Measurements from ENCODE around the gene ARFGAP2. TPM values are rescaled to one million over a fixed set of nuclear protein-coding genes. Genes with fewer than 3 reads are reported as not detected.

The ARFGAP2 gene
- total RNA-seq, 1 experiment from 2014 or later = 78.0 TPM

GRCh38 chr11:47178316-47178715, 1.6 kb upstream of the ARFGAP2 start:
- BruUV-seq (replicated peaks) = no TSS peak
- H3K4me3 Mint-ChIP-seq (ENCODE audit: unreplicated experiment) = no peak overlapping the region
- peak overlapping the region; percentile 99 for H3K27ac Mint-ChIP-seq (ENCODE audit: low read depth, unreplicated experiment)
- no peak for TF ChIP-seq CTCF (IDR thresholded peaks at IDR 0.05; ENCODE audit: unreplicated experiment)
- DNase-seq (ENCODE audit: unreplicated experiment) = no peak
- ChIA-PET CTCF (interaction anchor here (0.6 to 5.3 kb wide), 28 partner anchors 10 to 1854 kb away, joined by 3 to 55 read pairs (median 4); partner anchors contain the start of genes ACP2, DDB2, NR1H3 and PACSIN3), POLR2A (interaction anchor here (0.6 to 5.7 kb wide), 7 partner anchors 9 to 93 kb away, joined by 3 to 72 read pairs (median 5); partner anchors contain the start of genes ACP2 and DDB2)
- peaks cover 17% of the 10 kb centered on the region for H3K4me1 Mint-ChIP-seq (ENCODE audit: insufficient read depth, unreplicated experiment)
- no peaks in the 10 kb centered on the region for H3K9me3 Mint-ChIP-seq (ENCODE audit: unreplicated experiment)
- no peaks in the 10 kb centered on the region for H3K27me3 Mint-ChIP-seq (ENCODE audit: insufficient read depth, unreplicated experiment)
- H3K36me3 Mint-ChIP-seq (ENCODE audit: insufficient read depth, unreplicated experiment) = peaks cover 39% of the 10 kb centered on the region
- intact Hi-C loops (cut with micrococcal nuclease) = loop anchor here (5.0 kb wide), 1 partner anchor 229 kb away; the partner anchor contains the start of gene SLC39A13

GRCh38 chr11:47177846-47178245, 1.2 kb upstream of the ARFGAP2 start:
- no peaks in the 10 kb centered on the region for H3K9me3 Mint-ChIP-seq (ENCODE audit: unreplicated experiment)
- CTCF ChIA-PET = interaction anchor here (0.6 to 5.3 kb wide), 29 partner anchors 10 to 1855 kb away, joined by 3 to 55 read pairs (median 4); partner anchors contain the start of genes ACP2, DDB2, NR1H3 and PACSIN3
- no peaks in the 10 kb centered on the region for H3K27me3 Mint-ChIP-seq (ENCODE audit: insufficient read depth, unreplicated experiment)

GRCh38 chr11:47177229-47177845, 658 bp upstream of the ARFGAP2 start:
- peak overlapping the region; percentile 93 for H3K4me3 Mint-ChIP-seq (ENCODE audit: unreplicated experiment)
- H3K9me3 Mint-ChIP-seq (ENCODE audit: unreplicated experiment) = no peaks in the 10 kb centered on the region
- DNase-seq (ENCODE audit: unreplicated experiment) = peak; percentile 88
- CTCF ChIA-PET = interaction anchor here (0.6 to 5.3 kb wide), 29 partner anchors 11 to 1855 kb away, joined by 3 to 55 read pairs (median 4); partner anchors contain the start of genes ACP2, DDB2, NR1H3 and PACSIN3
- H3K27me3 Mint-ChIP-seq (ENCODE audit: insufficient read depth, unreplicated experiment) = no peaks in the 10 kb centered on the region
- intact Hi-C loops (cut with micrococcal nuclease) = loop anchor here (1.0 to 5.0 kb wide), 4 partner anchors 39 to 230 kb away; partner anchors contain the start of genes ACP2 and SLC39A13
- peaks cover 49% of the 10 kb centered on the region for H3K36me3 Mint-ChIP-seq (ENCODE audit: insufficient read depth, unreplicated experiment)
- TF ChIP-seq CTCF (IDR thresholded peaks at IDR 0.05; ENCODE audit: unreplicated experiment) = peak; percentile 66
- POLR2A ChIA-PET = interaction anchor here (1.0 to 5.7 kb wide), 9 partner anchors 8 to 94 kb away, joined by 3 to 72 read pairs (median 7); partner anchors contain the start of genes ACP2 and DDB2
- H3K4me1 Mint-ChIP-seq (ENCODE audit: insufficient read depth, unreplicated experiment) = peaks cover 17% of the 10 kb centered on the region
- BruUV-seq (replicated peaks) = no TSS peak
- H3K27ac Mint-ChIP-seq (ENCODE audit: low read depth, unreplicated experiment) = peak overlapping the region; percentile 99

More at GRCh38 chr11:47177846-47178245, 1.2 kb upstream of the ARFGAP2 start:
- Mint-ChIP-seq H3K36me3 (ENCODE audit: insufficient read depth, unreplicated experiment) (peaks cover 44% of the 10 kb centered on the region), H3K4me3 (ENCODE audit: unreplicated experiment) (peak overlapping the region; percentile 93), H3K4me1 (ENCODE audit: insufficient read depth, unreplicated experiment) (peaks cover 17% of the 10 kb centered on the region), H3K27ac (ENCODE audit: low read depth, unreplicated experiment) (peak overlapping the region; percentile 99)
- POLR2A ChIA-PET = interaction anchor here (1.0 to 5.7 kb wide), 7 partner anchors 9 to 93 kb away, joined by 4 to 72 read pairs (median 7); partner anchors contain the start of genes ACP2 and DDB2
- BruUV-seq (replicated peaks) = no TSS peak
- intact Hi-C loops (cut with micrococcal nuclease) = loop anchor here (1.0 to 5.0 kb wide), 4 partner anchors 38 to 229 kb away; partner anchors contain the start of genes ACP2 and SLC39A13
- DNase-seq (ENCODE audit: unreplicated experiment) = no peak
- TF ChIP-seq CTCF (IDR thresholded peaks at IDR 0.05; ENCODE audit: unreplicated experiment) = no peak

GRCh38 chr11:47175746-47176327, 842 bp downstream of the ARFGAP2 start:
- no peak for DNase-seq (ENCODE audit: unreplicated experiment)
- intact Hi-C loops (cut with micrococcal nuclease) = loop anchor here (2.0 to 5.0 kb wide), 2 partner anchors 73 to 231 kb away; partner anchors contain the start of genes ACP2 and SLC39A13
- no peaks in the 10 kb centered on the region for H3K27me3 Mint-ChIP-seq (ENCODE audit: insufficient read depth, unreplicated experiment)
- ChIA-PET POLR2A (interaction anchor here (0.6 to 5.7 kb wide), 12 partner anchors 9 to 349 kb away, joined by 3 to 72 read pairs (median 4); partner anchors contain the start of genes ACP2 and DDB2), CTCF (interaction anchor here (1.8 kb wide), 1 partner anchor 13 kb away, joined by 8 read pairs; no protein-coding TSS in a partner anchor)
- H3K4me3 Mint-ChIP-seq (ENCODE audit: unreplicated experiment) = peak overlapping the region; percentile 93
- no TSS peak for BruUV-seq (replicated peaks)
- H3K27ac Mint-ChIP-seq (ENCODE audit: low read depth, unreplicated experiment) = peak overlapping the region; percentile 99
- H3K4me1 Mint-ChIP-seq (ENCODE audit: insufficient read depth, unreplicated experiment) = peaks cover 17% of the 10 kb centered on the region
- no peaks in the 10 kb centered on the region for H3K9me3 Mint-ChIP-seq (ENCODE audit: unreplicated experiment)
- peaks cover 58% of the 10 kb centered on the region for H3K36me3 Mint-ChIP-seq (ENCODE audit: insufficient read depth, unreplicated experiment)
- no peak for TF ChIP-seq CTCF (IDR thresholded peaks at IDR 0.05; ENCODE audit: unreplicated experiment)

Measured in MCF 10A (cell line).